Liver (tissue), 9 donors: ENCODE results near the gene RPS6KC1. TPM values are rescaled to one million over a fixed set of nuclear protein-coding genes. Genes with fewer than 3 reads are reported as not detected.

Experiments
- DNase-seq: peaks from one replicate; pipeline ENCODE4 v3.0.0-alpha.2; 2017; ENCODE audit warnings: low spot score
- H3K27ac ChIP-seq, 2 donors: one replicate each; pipeline ENCODE4 v1.7.0; 2013; ENCODE audit warnings: inconsistent platforms in 2 of 2, low read length in 2 of 2, control low read depth in 1 of 2, low read depth in 1 of 2, mild to moderate bottlenecking in 1 of 2
- H3K27me3 ChIP-seq, 4 donors: one replicate each; pipeline versions ENCODE4 v1.6.1 to v1.7.0; 2013; ENCODE audit warnings: low read length in 3 of 4, inconsistent platforms in 1 of 4, mild to moderate bottlenecking in 1 of 4, moderate library complexity in 1 of 4; ENCODE audit not compliant: control insufficient read depth in 4 of 4, insufficient read depth in 4 of 4
- H3K36me3 ChIP-seq, 4 donors: one replicate each; pipeline versions ENCODE4 v1.6.1 to v1.7.0; 2013; ENCODE audit warnings: low read length in 3 of 4, mild to moderate bottlenecking in 3 of 4, low read depth in 1 of 4, moderate library complexity in 1 of 4; ENCODE audit not compliant: control insufficient read depth in 4 of 4, insufficient read depth in 3 of 4
- H3K4me1 ChIP-seq, 4 donors: one replicate each; pipeline versions ENCODE4 v1.6.1 to v1.7.0; 2013; ENCODE audit warnings: low read length in 3 of 4, mild to moderate bottlenecking in 3 of 4, moderate library complexity in 1 of 4; ENCODE audit not compliant: control insufficient read depth in 4 of 4, insufficient read depth in 4 of 4
- H3K4me3 ChIP-seq, 3 donors: one replicate each; pipeline versions ENCODE4 v1.6.1 to v1.7.0; 2013; ENCODE audit warnings: low read length in 3 of 3, control low read depth in 1 of 3, low read depth in 1 of 3, mild to moderate bottlenecking in 1 of 3
- H3K9ac ChIP-seq, 2 donors: one replicate each; pipeline ENCODE4 v1.7.0; 2013; ENCODE audit warnings: low read length in 2 of 2, mild to moderate bottlenecking in 2 of 2, moderate library complexity in 2 of 2, control low read depth in 1 of 2, low read depth in 1 of 2
- H3K9me3 ChIP-seq, 4 donors: one replicate each; pipeline versions ENCODE4 v1.6.1 to v1.7.0; 2013; ENCODE audit warnings: low read length in 3 of 4; ENCODE audit not compliant: control insufficient read depth in 4 of 4
- EGR1 ChIP-seq, 2 donors: IDR thresholded peaks; 2 replicates each; pipeline ENCODE4 v1.6.1; 2016 to 2018; ENCODE audit warnings: antibody characterized with exemption in 2 of 2, low read depth in 2 of 2
- FOXA1 ChIP-seq: IDR thresholded peaks from 2 replicates; pipeline ENCODE4 v1.6.1; 2016; ENCODE audit warnings: antibody characterized with exemption
- FOXA2 ChIP-seq: IDR thresholded peaks from 2 replicates; pipeline ENCODE4 v1.6.1; 2016; ENCODE audit warnings: antibody characterized with exemption
- GABPA ChIP-seq, 2 donors: IDR thresholded peaks in 1 of 2; conservative IDR thresholded peaks in 1 of 2; 2 replicates each; pipeline ENCODE4 v1.6.1; 2016; ENCODE audit warnings: antibody characterized with exemption in 2 of 2, mild to moderate bottlenecking in 1 of 2, moderate library complexity in 1 of 2
- HNF4A ChIP-seq, 2 donors: conservative IDR thresholded peaks; 2 replicates each; pipeline ENCODE4 v1.6.1; 2016; ENCODE audit warnings: antibody characterized with exemption in 2 of 2, mild to moderate bottlenecking in 2 of 2
- HNF4G ChIP-seq: IDR thresholded peaks from 2 replicates; pipeline ENCODE4 v1.6.1; 2016; ENCODE audit warnings: antibody characterized with exemption
- JUND ChIP-seq, 2 donors: IDR thresholded peaks; 2 replicates each; pipeline ENCODE4 v1.6.1; 2016; ENCODE audit warnings: antibody characterized with exemption in 2 of 2
- NR2F2 ChIP-seq: IDR thresholded peaks from 2 replicates; pipeline ENCODE4 v1.6.1; 2016; ENCODE audit warnings: antibody characterized with exemption
- RAD21 ChIP-seq, 2 donors: IDR thresholded peaks; 2 replicates each; pipeline ENCODE4 v1.6.1; 2016; ENCODE audit warnings: antibody characterized with exemption in 2 of 2, mild to moderate bottlenecking in 2 of 2
- RXRA ChIP-seq, 2 donors: IDR thresholded peaks; 2 replicates each; pipeline ENCODE4 v1.6.1; 2017 to 2018; ENCODE audit warnings: antibody characterized with exemption in 2 of 2, mild to moderate bottlenecking in 1 of 2
- SP1 ChIP-seq: IDR thresholded peaks from 2 replicates; pipeline ENCODE4 v1.6.1; 2018; ENCODE audit warnings: antibody characterized with exemption, mild to moderate bottlenecking
- TAF1 ChIP-seq: conservative IDR thresholded peaks from 2 replicates; pipeline ENCODE4 v1.6.1; 2016; ENCODE audit warnings: antibody characterized with exemption, mild to moderate bottlenecking
- YY1 ChIP-seq: IDR thresholded peaks from 2 replicates; pipeline ENCODE4 v1.6.1; 2016; ENCODE audit warnings: antibody characterized with exemption, mild to moderate bottlenecking
- WGBS: extraction: QIAGEN DNeasy Blood & Tissue Kit; methylation state at CpG from one replicate; pipeline ENCODE4 v1.1.7; 2013; 5-methylcytosine and 5-hydroxymethylcytosine counted together
- polyA plus RNA-seq, 2 donors: library from polyadenylated mRNA; stranded (reverse) in 1 of 2; unstranded in 1 of 2; fragments of 200-250 nt in 1 of 2; fragments of >200 nt in 1 of 2; fragmentation: Nextera tagmentation in 1 of 2; extraction: Ambion mirVana in 1 of 2; gene quantifications; one replicate each; pipeline versions ENCODE4 v1.2.1 to v1.2.3, GENCODE V29; 2013 to 2015
- total RNA-seq, 2 donors: library from RNA; depleted of rRNA; stranded (reverse); fragments of >200 nt; gene quantifications; one replicate each; pipeline ENCODE4 v1.2.3, GENCODE V29; 2014
- TF ChIP-seq, protein P1 (sequence below): IDR thresholded peaks from 2 replicates; pipeline ENCODE4 v1.6.1; 2016; ENCODE audit warnings: antibody characterized with exemption
- TF ChIP-seq, protein P2 (sequence below): IDR thresholded peaks from 2 replicates; pipeline ENCODE4 v1.6.1; 2016; ENCODE audit warnings: antibody characterized with exemption
- TF ChIP-seq, protein P3 (sequence below): IDR thresholded peaks from 2 replicates; pipeline ENCODE4 v1.6.1; 2016; ENCODE audit warnings: antibody characterized with exemption
- TF ChIP-seq, protein P4 (sequence below): fragments of 150-350 bp; IDR thresholded peaks from 2 replicates; pipeline ENCODE4 v1.5.1; 2017; ENCODE audit warnings: improper control_type of control experiment, low read depth, low read length; ENCODE audit not compliant: missing input control
- donor health status: healthy.
- donor health status: healthy.
- donor health status: healthy.
- donor health status: healthy.
- donor health status: healthy.

Gene RPS6KC1
- total and polyA plus RNA-seq, 4 donors: 3.5 to 15.6 (median 9.8) TPM

DNA sequence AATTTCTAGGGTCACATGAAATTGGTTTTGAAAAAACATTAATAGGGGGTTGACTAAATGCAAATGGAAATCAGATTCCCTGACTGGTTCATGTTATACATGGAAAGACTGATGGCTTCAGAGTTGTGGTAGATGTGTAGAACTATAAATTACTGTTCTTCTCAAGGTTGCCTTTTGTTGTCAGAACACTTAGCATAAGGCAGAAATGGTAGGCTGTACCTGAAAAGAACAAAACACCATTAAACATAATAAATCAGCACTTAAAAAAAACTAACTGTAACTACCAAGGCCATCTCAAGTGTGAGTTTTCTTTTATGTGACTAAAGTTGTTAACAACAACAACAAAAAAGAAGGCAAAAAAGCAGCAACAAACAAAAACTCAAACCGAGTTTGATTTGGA is 111.8 kb downstream of the RPS6KC1 start (continued):
- TF ChIP-seq NR2F2: no peak
- TF ChIP-seq, protein P1, sequence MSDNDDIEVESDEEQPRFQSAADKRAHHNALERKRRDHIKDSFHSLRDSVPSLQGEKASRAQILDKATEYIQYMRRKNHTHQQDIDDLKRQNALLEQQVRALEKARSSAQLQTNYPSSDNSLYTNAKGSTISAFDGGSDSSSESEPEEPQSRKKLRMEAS: no peak
- TF ChIP-seq RXRA (IDR thresholded peaks at IDR 0.05): no peak
- TF ChIP-seq, protein P2, sequence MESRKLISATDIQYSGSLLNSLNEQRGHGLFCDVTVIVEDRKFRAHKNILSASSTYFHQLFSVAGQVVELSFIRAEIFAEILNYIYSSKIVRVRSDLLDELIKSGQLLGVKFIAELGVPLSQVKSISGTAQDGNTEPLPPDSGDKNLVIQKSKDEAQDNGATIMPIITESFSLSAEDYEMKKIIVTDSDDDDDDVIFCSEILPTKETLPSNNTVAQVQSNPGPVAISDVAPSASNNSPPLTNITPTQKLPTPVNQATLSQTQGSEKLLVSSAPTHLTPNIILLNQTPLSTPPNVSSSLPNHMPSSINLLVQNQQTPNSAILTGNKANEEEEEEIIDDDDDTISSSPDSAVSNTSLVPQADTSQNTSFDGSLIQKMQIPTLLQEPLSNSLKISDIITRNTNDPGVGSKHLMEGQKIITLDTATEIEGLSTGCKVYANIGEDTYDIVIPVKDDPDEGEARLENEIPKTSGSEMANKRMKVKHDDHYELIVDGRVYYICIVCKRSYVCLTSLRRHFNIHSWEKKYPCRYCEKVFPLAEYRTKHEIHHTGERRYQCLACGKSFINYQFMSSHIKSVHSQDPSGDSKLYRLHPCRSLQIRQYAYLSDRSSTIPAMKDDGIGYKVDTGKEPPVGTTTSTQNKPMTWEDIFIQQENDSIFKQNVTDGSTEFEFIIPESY: no peak
- no peak for TF ChIP-seq HNF4G

DNA sequence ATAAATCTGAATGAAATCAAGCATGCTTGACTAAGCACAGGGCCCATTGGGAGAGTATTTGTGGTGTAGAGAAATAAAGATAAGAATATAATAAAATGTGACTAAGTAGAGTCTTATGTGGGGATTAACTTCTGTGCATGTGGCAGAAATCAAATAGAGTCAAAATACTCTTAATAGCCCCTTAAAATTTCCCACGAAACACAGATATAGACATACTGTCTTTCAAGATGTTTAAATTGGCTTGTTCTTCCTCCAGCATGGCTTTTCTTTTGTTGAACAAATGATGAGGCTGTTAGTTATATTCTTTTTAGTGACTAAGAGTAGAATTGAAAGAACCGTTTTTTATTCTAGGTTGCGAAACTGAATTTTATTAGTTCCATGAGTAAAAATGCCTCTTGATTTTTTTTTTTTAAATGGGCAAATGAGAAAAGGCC is 112.3 kb downstream of the RPS6KC1 start:
- Histone ChIP-seq H3K4me1 (peaks cover 0 to 1% (median 0%) of the 10 kb centered on the region in 4 donors), H3K9ac (no peak overlapping the region), H3K27me3 (no peaks in the 10 kb centered on the region), H3K27ac (no peak overlapping the region), H3K36me3 (no peaks in the 10 kb centered on the region), H3K4me3 (no peak overlapping the region), H3K9me3 (no peaks in the 10 kb centered on the region)
- whole genome bisulfite sequencing: 91% methylated on average over 3 of the region's 3 CpGs
- TF ChIP-seq HNF4G (no peak), GABPA (IDR thresholded peaks at IDR 0.05 in 1 of 2, conservative IDR thresholded peaks at IDR 0.05 in 1 of 2) (no peak), RAD21 (IDR thresholded peaks at IDR 0.05) (no peak), FOXA2 (no peak), JUND (IDR thresholded peaks at IDR 0.05) (no peak), SP1 (no peak), TAF1 (no peak), RXRA (IDR thresholded peaks at IDR 0.05) (no peak), YY1 (no peak), HNF4A (conservative IDR thresholded peaks at IDR 0.05) (no peak), EGR1 (IDR thresholded peaks at IDR 0.05; ENCODE audit: low read depth in 2 of 2) (no peak), FOXA1 (no peak)
- TF ChIP-seq, protein P3, sequence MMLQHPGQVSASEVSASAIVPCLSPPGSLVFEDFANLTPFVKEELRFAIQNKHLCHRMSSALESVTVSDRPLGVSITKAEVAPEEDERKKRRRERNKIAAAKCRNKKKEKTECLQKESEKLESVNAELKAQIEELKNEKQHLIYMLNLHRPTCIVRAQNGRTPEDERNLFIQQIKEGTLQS: no peak
- TF ChIP-seq, protein P4, sequence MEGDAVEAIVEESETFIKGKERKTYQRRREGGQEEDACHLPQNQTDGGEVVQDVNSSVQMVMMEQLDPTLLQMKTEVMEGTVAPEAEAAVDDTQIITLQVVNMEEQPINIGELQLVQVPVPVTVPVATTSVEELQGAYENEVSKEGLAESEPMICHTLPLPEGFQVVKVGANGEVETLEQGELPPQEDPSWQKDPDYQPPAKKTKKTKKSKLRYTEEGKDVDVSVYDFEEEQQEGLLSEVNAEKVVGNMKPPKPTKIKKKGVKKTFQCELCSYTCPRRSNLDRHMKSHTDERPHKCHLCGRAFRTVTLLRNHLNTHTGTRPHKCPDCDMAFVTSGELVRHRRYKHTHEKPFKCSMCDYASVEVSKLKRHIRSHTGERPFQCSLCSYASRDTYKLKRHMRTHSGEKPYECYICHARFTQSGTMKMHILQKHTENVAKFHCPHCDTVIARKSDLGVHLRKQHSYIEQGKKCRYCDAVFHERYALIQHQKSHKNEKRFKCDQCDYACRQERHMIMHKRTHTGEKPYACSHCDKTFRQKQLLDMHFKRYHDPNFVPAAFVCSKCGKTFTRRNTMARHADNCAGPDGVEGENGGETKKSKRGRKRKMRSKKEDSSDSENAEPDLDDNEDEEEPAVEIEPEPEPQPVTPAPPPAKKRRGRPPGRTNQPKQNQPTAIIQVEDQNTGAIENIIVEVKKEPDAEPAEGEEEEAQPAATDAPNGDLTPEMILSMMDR: no peak
- TF ChIP-seq, protein P1: no peak
- TF ChIP-seq, protein P2: no peak
- no peak for DNase-seq
